Esophagus muscularis mucosa (tissue), 4 donors: ENCODE results near the gene RGMA. TPM values are rescaled to one million over a fixed set of nuclear protein-coding genes. Genes with fewer than 3 reads are reported as not detected.

Source experiments
- DNase-seq: peaks from one replicate; pipeline ENCODE4 v3.0.0-alpha.2; 2017; ENCODE audit errors: extremely low spot score
- H3K27ac ChIP-seq, 4 donors: fragments of 200-600 bp; sonication (generic); replicated peaks in 1 of 4; 1 replicate in 3 of 4; 2 replicates in 1 of 4; pipeline ENCODE4 v1.5.1; 2016 to 2019; ENCODE audit warnings: mild to moderate bottlenecking in 1 of 4
- H3K27me3 ChIP-seq, 4 donors: fragments of 200-600 bp; sonication (generic); one replicate each; pipeline versions ENCODE4 v1.5.1 to v1.6.0; 2016 to 2019
- H3K36me3 ChIP-seq, 4 donors: fragments of 200-600 bp; sonication (generic); one replicate each; pipeline ENCODE4 v1.5.1; 2016 to 2019
- H3K4me1 ChIP-seq, 4 donors: fragments of 200-600 bp; sonication (generic); one replicate each; pipeline ENCODE4 v1.5.1; 2016 to 2019
- H3K4me3 ChIP-seq, 4 donors: fragments of 200-600 bp; sonication (generic); 1 replicate in 2 of 4; 2 replicates in 2 of 4; pipeline ENCODE4 v1.5.1; 2016 to 2019; ENCODE audit warnings: mild to moderate bottlenecking in 4 of 4, moderate library complexity in 1 of 4
- H3K9me3 ChIP-seq, 4 donors: fragments of 200-600 bp; sonication (generic); 1 replicate in 3 of 4; 2 replicates in 1 of 4; pipeline ENCODE4 v1.5.1; 2016 to 2019
- EP300 ChIP-seq: sonication (generic); formaldehyde crosslinking; IDR thresholded peaks from one replicate; pipeline ENCODE4 v1.6.1; 2017; ENCODE audit warnings: antibody characterized with exemption
- POLR2A ChIP-seq: fragments of 450-650 bp; IDR thresholded peaks from one replicate; pipeline ENCODE4 v1.6.1; 2017; ENCODE audit warnings: antibody characterized with exemption, moderate library complexity, mild to moderate bottlenecking, low read depth
- POLR2AphosphoS5 ChIP-seq, 2 donors: sonication (generic); formaldehyde crosslinking; IDR thresholded peaks; one replicate each; pipeline ENCODE4 v1.6.1; 2017; ENCODE audit warnings: antibody characterized with exemption in 2 of 2
- WGBS: methylation state at CpG from one replicate; pipeline ENCODE4 v1.1.5; 2018; 5-methylcytosine and 5-hydroxymethylcytosine counted together
- intact Hi-C: fragments of 100-400 bp; cut with DNase I; formaldehyde crosslinking; loops from one replicate; pipeline ENCODE4 v1.15.1; 2023
- total RNA-seq, 4 donors: library from RNA; depleted of rRNA; stranded (reverse); fragments of >200 nt; gene quantifications; one replicate each; pipeline versions ENCODE4 v1.1.0 to v1.2.1, GENCODE V29; 2016
- TF ChIP-seq, protein P1 (sequence below), 3 experiments: fragments of 200-600 bp in 2 of 3; fragments of 450-650 bp in 1 of 3; sonication (generic) in 2 of 3; IDR thresholded peaks; one replicate each; pipeline ENCODE4 v1.5.1; 2017 to 2019; ENCODE audit warnings: antibody characterized with exemption in 3 of 3, mild to moderate bottlenecking in 2 of 3, moderate library complexity in 1 of 3

RGMA gene, protein sequence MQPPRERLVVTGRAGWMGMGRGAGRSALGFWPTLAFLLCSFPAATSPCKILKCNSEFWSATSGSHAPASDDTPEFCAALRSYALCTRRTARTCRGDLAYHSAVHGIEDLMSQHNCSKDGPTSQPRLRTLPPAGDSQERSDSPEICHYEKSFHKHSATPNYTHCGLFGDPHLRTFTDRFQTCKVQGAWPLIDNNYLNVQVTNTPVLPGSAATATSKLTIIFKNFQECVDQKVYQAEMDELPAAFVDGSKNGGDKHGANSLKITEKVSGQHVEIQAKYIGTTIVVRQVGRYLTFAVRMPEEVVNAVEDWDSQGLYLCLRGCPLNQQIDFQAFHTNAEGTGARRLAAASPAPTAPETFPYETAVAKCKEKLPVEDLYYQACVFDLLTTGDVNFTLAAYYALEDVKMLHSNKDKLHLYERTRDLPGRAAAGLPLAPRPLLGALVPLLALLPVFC
- total RNA-seq: 100 to 1,000 TPM; 101 to 312 (median 188) TPM

GRCh38 chr15:93088981-93089726, at the start of gene RGMA:
Gene RGMA (minus strand): TSS chr15:93089211. CDS start chr15:93088932, 279 bp downstream.
- DNase-seq: no peak
- Histone ChIP-seq H3K36me3 (no peaks in the 10 kb centered on the region), H3K27ac (peak within 1 kb of the TSS; percentile 88 to 97 (median 93)), H3K4me1 (peaks cover 11 to 62% (median 53%) of the 10 kb centered on the region in 4 donors), H3K9me3 (no peaks in the 10 kb centered on the region), H3K27me3 (peaks cover 0 to 9% (median 4%) of the 10 kb centered on the region in 4 donors), H3K4me3 (peak within 1 kb of the TSS; percentile 79 to 85 (median 81))
- TF ChIP-seq EP300: no peak
- peak; percentile 41 to 52 for TF ChIP-seq POLR2AphosphoS5 (IDR thresholded peaks at IDR 0.05)
- TF ChIP-seq, protein P1, sequence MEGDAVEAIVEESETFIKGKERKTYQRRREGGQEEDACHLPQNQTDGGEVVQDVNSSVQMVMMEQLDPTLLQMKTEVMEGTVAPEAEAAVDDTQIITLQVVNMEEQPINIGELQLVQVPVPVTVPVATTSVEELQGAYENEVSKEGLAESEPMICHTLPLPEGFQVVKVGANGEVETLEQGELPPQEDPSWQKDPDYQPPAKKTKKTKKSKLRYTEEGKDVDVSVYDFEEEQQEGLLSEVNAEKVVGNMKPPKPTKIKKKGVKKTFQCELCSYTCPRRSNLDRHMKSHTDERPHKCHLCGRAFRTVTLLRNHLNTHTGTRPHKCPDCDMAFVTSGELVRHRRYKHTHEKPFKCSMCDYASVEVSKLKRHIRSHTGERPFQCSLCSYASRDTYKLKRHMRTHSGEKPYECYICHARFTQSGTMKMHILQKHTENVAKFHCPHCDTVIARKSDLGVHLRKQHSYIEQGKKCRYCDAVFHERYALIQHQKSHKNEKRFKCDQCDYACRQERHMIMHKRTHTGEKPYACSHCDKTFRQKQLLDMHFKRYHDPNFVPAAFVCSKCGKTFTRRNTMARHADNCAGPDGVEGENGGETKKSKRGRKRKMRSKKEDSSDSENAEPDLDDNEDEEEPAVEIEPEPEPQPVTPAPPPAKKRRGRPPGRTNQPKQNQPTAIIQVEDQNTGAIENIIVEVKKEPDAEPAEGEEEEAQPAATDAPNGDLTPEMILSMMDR (IDR thresholded peaks at IDR 0.05): no peak
- intact Hi-C loops: loop anchor here (2.0 to 5.0 kb wide), 3 partner anchors 57 to 1032 kb away; no protein-coding TSS in a partner anchor
- 7% methylated on average over 3 of the region's 92 CpGs for WGBS

DNA sequence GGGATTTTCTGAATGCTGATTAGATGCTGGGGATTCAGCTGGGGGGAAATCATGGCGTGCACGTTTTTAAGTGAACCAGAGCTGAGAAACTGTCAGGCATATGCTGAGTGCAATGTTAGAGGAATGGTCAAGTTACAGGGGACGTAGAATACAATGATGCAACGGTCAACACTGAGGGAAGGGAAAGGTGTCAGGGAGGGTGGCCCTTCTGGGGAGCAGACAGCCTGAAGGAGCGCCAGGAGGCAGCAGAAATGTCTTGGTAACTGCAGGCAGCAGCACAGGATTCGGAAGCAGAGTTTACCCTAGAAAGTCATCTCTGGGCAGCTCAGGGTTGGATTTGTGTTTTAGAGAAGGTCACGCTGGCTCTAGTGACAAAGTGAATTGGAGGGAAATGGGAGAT, 47.6 kb upstream of the RGMA start:
- Histone ChIP-seq H3K27ac (no peak overlapping the region), H3K4me3 (no peak overlapping the region), H3K4me1 (no peaks in the 10 kb centered on the region), H3K9me3 (no peaks in the 10 kb centered on the region), H3K27me3 (no peaks in the 10 kb centered on the region), H3K36me3 (no peaks in the 10 kb centered on the region)
- intact Hi-C loops: no loop called here
- WGBS: 80% methylated on average over 7 of the region's 7 CpGs
- no peak for DNase-seq
- TF ChIP-seq POLR2A (no peak), POLR2AphosphoS5 (IDR thresholded peaks at IDR 0.05) (no peak)
- TF ChIP-seq, protein P1 (IDR thresholded peaks at IDR 0.05): no peak

GRCh38 chr15:93135997-93136397, 47.0 kb upstream of the RGMA start:
- Histone ChIP-seq H3K9me3 (no peaks in the 10 kb centered on the region), H3K36me3 (no peaks in the 10 kb centered on the region), H3K27me3 (no peaks in the 10 kb centered on the region), H3K27ac (no peak overlapping the region), H3K4me1 (no peaks in the 10 kb centered on the region), H3K4me3 (no peak overlapping the region)
- 88% methylated on average over 3 of the region's 3 CpGs for WGBS
- intact Hi-C loops: no loop called here
- TF ChIP-seq POLR2A (no peak), POLR2AphosphoS5 (IDR thresholded peaks at IDR 0.05) (no peak), EP300 (no peak)
- TF ChIP-seq, protein P1 (IDR thresholded peaks at IDR 0.05): no peak
- no peak for DNase-seq

- Histone ChIP-seq H3K27ac (no peak overlapping the region), H3K4me3 (no peak overlapping the region), H3K36me3 (no peaks in the 10 kb centered on the region), H3K27me3 (no peaks in the 10 kb centered on the region), H3K4me1 (no peaks in the 10 kb centered on the region), H3K9me3 (no peaks in the 10 kb centered on the region)
- 94% methylated on average over 3 of the region's 3 CpGs for WGBS
- TF ChIP-seq POLR2A (no peak), EP300 (no peak), POLR2AphosphoS5 (IDR thresholded peaks at IDR 0.05) (no peak)
- TF ChIP-seq, protein P1 (IDR thresholded peaks at IDR 0.05): no peak
- intact Hi-C loops: no loop called here
- no peak for DNase-seq
Measured at GRCh38 chr15:93135459-93135858, 46.4 kb upstream of the RGMA start.
